Pancreas (tissue), 10 donors: ENCODE results near the gene WDFY4. TPM values are rescaled to one million over a fixed set of nuclear protein-coding genes. Genes with fewer than 3 reads are reported as not detected.

Experiments
- ATAC-seq, 4 donors: fragments of 200-7000 bp; cut with Tn5 transposase; one replicate each; pipeline versions ENCODE4 v1.8.0 to v1.9.1; 2020; ENCODE audit warnings: mild to moderate bottlenecking in 4 of 4, moderate library complexity in 4 of 4
- DNase-seq, 6 donors: peaks; one replicate each; pipeline ENCODE4 v3.0.0-alpha.2; 2020
- FAIRE-seq: peaks from 2 replicates; lab custom pipeline; 2012; peaks lifted over from hg19 to GRCh38; lab: Jason Lieb, UNC
- H3K27ac ChIP-seq, 4 donors: fragments of 200-600 bp; sonication (generic); 1 replicate in 3 of 4; 2 replicates in 1 of 4; pipeline versions ENCODE4 v1.5.0 to v1.8.0; 2020
- H3K27me3 ChIP-seq, 4 donors: fragments of 200-600 bp; one replicate each; pipeline ENCODE4 v1.8.0; 2021
- H3K36me3 ChIP-seq, 3 donors: fragments of 200-600 bp; sonication (generic) in 1 of 3; one replicate each; pipeline versions ENCODE4 v1.5.0 to v1.8.0; 2020 to 2021
- H3K4me1 ChIP-seq, 3 donors: fragments of 200-600 bp; one replicate each; pipeline ENCODE4 v1.8.0; 2021
- H3K4me3 ChIP-seq, 4 donors: fragments of 200-600 bp; sonication (generic) in 2 of 4; one replicate each; pipeline versions ENCODE4 v1.5.0 to v1.8.0; 2020 to 2021
- H3K9me3 ChIP-seq, 4 donors: fragments of 200-600 bp; one replicate each; pipeline ENCODE4 v1.8.0; 2021
- CTCF ChIP-seq, 4 donors: fragments of 200-600 bp; sonication (generic) in 3 of 4; IDR thresholded peaks; one replicate each; pipeline versions ENCODE4 v1.5.0 to v1.8.0; 2021; ENCODE audit warnings: antibody characterized with exemption in 4 of 4
- WGBS, 2 donors: extraction: QIAGEN DNeasy Blood & Tissue Kit; methylation state at CpG; one replicate each; pipeline ENCODE4 v1.1.7; 2013; 5-methylcytosine and 5-hydroxymethylcytosine counted together
- intact Hi-C, 3 donors: fragments of 100-400 bp; cut with DNase I; formaldehyde crosslinking; loops; one replicate each; pipeline versions ENCODE4 v1.11.1 to v1.14.2; 2022
- polyA plus RNA-seq, 2 donors: library from polyadenylated mRNA; stranded (reverse); fragments of 200-250 nt; gene quantifications; one replicate each; pipeline ENCODE4 v1.2.3, GENCODE V29; 2013
- total RNA-seq, 6 donors: library from RNA; stranded (reverse); fragmentation: NEBNext Ultra II Directional in 4 of 6; extraction: Animal tissue kit (Norgen Biotek cat#: 25700) in 4 of 6; gene quantifications; one replicate each; pipeline versions ENCODE4 v1.2.1 to v1.2.4, GENCODE V29; 2021 to 2023
- donor health status: healthy with polysubstance abuse.
- donor health status: DM: no; HTN: no; CAD: no; lungs with moderate emphysema.
- donor health status: DM: no; HTN: no; CAD: no.
- donor health status: control.
- donor health status: control.
- donor health status: Bipolar disorder and iron deficiency.
- donor health status: DM: yes; HTN: yes; CAD: no.
- donor health status: DM: no; HTN: no; CAD: no.
- donor health status: DM: no; HTN: no; CAD: no.
- donor health status: DM: yes; HTN: yes; CAD: no.

The WDFY4 gene
- total and polyA plus RNA-seq, 8 donors: 0.14 to 8.4 (median 0.72) TPM

- Histone ChIP-seq H3K4me3 (peak overlapping the region; percentile 44 to 72 (median 62)), H3K27me3 (no peaks in the 10 kb centered on the region), H3K4me1 (no peaks in the 10 kb centered on the region), H3K27ac (peak overlapping the region; percentile 70 to 91 (median 80)), H3K9me3 (no peaks in the 10 kb centered on the region), H3K36me3 (no peaks in the 10 kb centered on the region)
- DNase-seq (peak; percentile 83 to 92 (median 89)), FAIRE-seq (no peak), ATAC-seq (peak; percentile 82 to 91 (median 84))
- no peak for TF ChIP-seq CTCF (IDR thresholded peaks at IDR 0.05)
- intact Hi-C loops: loop anchor here in 2 of 3 donors (5.0 to 10.0 kb wide), 4 partner anchors 51 to 291 kb away; partner anchors contain the start of gene ARHGAP22 (in 1 of the 2)
- 4 to 5% methylated on average over 47 to 55 of the region's 55 CpGs for WGBS, 2 donors
Measured at GRCh38 chr10:48655411-48656240, 29.0 kb upstream of the WDFY4 start.

GRCh38 chr10:48656241-48656913 lies 28.3 kb upstream of the WDFY4 start:
- TF ChIP-seq CTCF (IDR thresholded peaks at IDR 0.05): peak; percentile 97 to 99 (median 98)
- H3K36me3 ChIP-seq: no peaks in the 10 kb centered on the region
- intact Hi-C loops: loop anchor here in 2 of 3 donors (5.0 to 10.0 kb wide), 4 partner anchors 52 to 292 kb away; partner anchors contain the start of gene ARHGAP22 (in 1 of the 2)
- no peaks in the 10 kb centered on the region for H3K27me3 ChIP-seq
- H3K27ac ChIP-seq: peak overlapping the region in 2 of 4 donors; percentile 83 to 91
- peak overlapping the region; percentile 44 to 72 (median 62) for H3K4me3 ChIP-seq
- WGBS, 2 donors: 1 to 2% methylated on average over 25 to 46 of the region's 46 CpGs
- H3K9me3 ChIP-seq: no peaks in the 10 kb centered on the region
- ATAC-seq (peak; percentile 92 to 95 (median 94)), FAIRE-seq (no peak), DNase-seq (peak; percentile 87 to 99 (median 95))
- H3K4me1 ChIP-seq: no peaks in the 10 kb centered on the region

GRCh38 chr10:48656914-48657305 lies 27.8 kb upstream of the WDFY4 start:
- H3K27ac ChIP-seq: no peak overlapping the region
- no peak for TF ChIP-seq CTCF (IDR thresholded peaks at IDR 0.05)
- ATAC-seq (no peak), FAIRE-seq (no peak), DNase-seq (peak in 3 of 6 donors; percentile 3 to 62 (median 37))
- H3K27me3 ChIP-seq: no peaks in the 10 kb centered on the region
- no peaks in the 10 kb centered on the region for H3K36me3 ChIP-seq
- intact Hi-C loops: loop anchor here in 2 of 3 donors (5.0 to 10.0 kb wide), 4 partner anchors 52 to 292 kb away; partner anchors contain the start of gene ARHGAP22 (in 1 of the 2)
- WGBS, 2 donors: 51% methylated on average over 10 of the region's 10 CpGs
- no peaks in the 10 kb centered on the region for H3K9me3 ChIP-seq
- H3K4me1 ChIP-seq: no peaks in the 10 kb centered on the region
- H3K4me3 ChIP-seq: peak overlapping the region in 3 of 4 donors; percentile 61 to 72 (median 62)

- ATAC-seq (no peak), DNase-seq (no peak), FAIRE-seq (no peak)
- Histone ChIP-seq H3K36me3 (no peaks in the 10 kb centered on the region), H3K9me3 (no peaks in the 10 kb centered on the region), H3K4me1 (no peaks in the 10 kb centered on the region), H3K27me3 (no peaks in the 10 kb centered on the region), H3K4me3 (no peak overlapping the region), H3K27ac (no peak overlapping the region)
- no peak for TF ChIP-seq CTCF (IDR thresholded peaks at IDR 0.05)
- intact Hi-C loops: loop anchor here in 2 of 3 donors (5.0 to 10.0 kb wide), 4 partner anchors 53 to 293 kb away; partner anchors contain the start of gene ARHGAP22 (in 1 of the 2)
- 53 to 57% methylated on average over 5 of the region's 5 CpGs for WGBS, 2 donors
Measured at GRCh38 chr10:48657416-48657815, 27.3 kb upstream of the WDFY4 start.
